DOHH2 (cell line): Measurements from ENCODE around the gene CNTN1.
A peak's percentile ranks its signal among the peaks of the same experiment; 100 is the strongest.

Experiments used
- H3F3A ChIP-seq: fragments of 200-600 bp; sonication (generic), shearing (Covaris generic); 2 replicates; pipeline ENCODE4 v1.6.0; 2016; ENCODE audit warnings: antibody characterized with exemption, mild to moderate bottlenecking; ENCODE audit not compliant: control insufficient read depth, insufficient read depth
- H3K27ac ChIP-seq: fragments of 200-600 bp; sonication (generic); 2 replicates; pipeline ENCODE4 v1.5.1; 2014; ENCODE audit warnings: low read depth, mild to moderate bottlenecking, low read length, moderate library complexity
- H3K27me3 ChIP-seq: fragments of 200-600 bp; sonication (generic); 2 replicates; pipeline ENCODE4 v1.6.1; 2014; ENCODE audit warnings: mild to moderate bottlenecking, low read length, mixed read lengths; ENCODE audit not compliant: control insufficient read depth
- H3K36me3 ChIP-seq: fragments of 200-600 bp; sonication (generic); 2 replicates; pipeline ENCODE4 v1.6.1; 2014; ENCODE audit warnings: mild to moderate bottlenecking, low read length, moderate library complexity, mixed read lengths; ENCODE audit not compliant: control insufficient read depth
- H3K4me1 ChIP-seq: fragments of 200-600 bp; sonication (generic); 2 replicates; pipeline ENCODE4 v1.6.1; 2014; ENCODE audit warnings: mild to moderate bottlenecking, low read length, mixed read lengths; ENCODE audit not compliant: control insufficient read depth
- H3K4me2 ChIP-seq: fragments of 200-600 bp; sonication (generic); 2 replicates; pipeline ENCODE4 v1.6.0; 2014; ENCODE audit warnings: mild to moderate bottlenecking, low read length, moderate library complexity
- H3K4me3 ChIP-seq: fragments of 200-600 bp; sonication (generic); 2 replicates; pipeline ENCODE4 v1.5.1; 2014; ENCODE audit warnings: mild to moderate bottlenecking, low read length, mixed read lengths
- H3K79me2 ChIP-seq: fragments of 200-600 bp; sonication (generic); 2 replicates; pipeline ENCODE4 v1.6.1; 2014; ENCODE audit warnings: mild to moderate bottlenecking, low read length, mixed read lengths; ENCODE audit not compliant: control insufficient read depth
- H3K9me2 ChIP-seq: fragments of 200-600 bp; sonication (generic); replicated peaks from 2 replicates; pipeline ENCODE4 v1.6.1; 2014; ENCODE audit warnings: mild to moderate bottlenecking, low read length, mixed read lengths; ENCODE audit not compliant: control insufficient read depth
- H3K9me3 ChIP-seq: fragments of 200-600 bp; sonication (generic); 2 replicates; pipeline ENCODE4 v1.6.1; 2014; ENCODE audit warnings: antibody characterized with exemption, low read length, mixed read lengths; ENCODE audit not compliant: control insufficient read depth, insufficient read depth
- H4K20me1 ChIP-seq: fragments of 200-600 bp; sonication (generic); 2 replicates; pipeline ENCODE4 v1.6.0; 2014; ENCODE audit warnings: low read depth, mild to moderate bottlenecking, antibody characterized with exemption, low read length, moderate library complexity; ENCODE audit not compliant: control insufficient read depth, insufficient read depth
- EZH2phosphoT487 ChIP-seq: fragments of 200-600 bp; sonication (generic); IDR thresholded peaks from 2 replicates; pipeline ENCODE4 v1.6.1; 2017; ENCODE audit warnings: borderline replicate concordance, mild to moderate bottlenecking, antibody characterized with exemption, low read length, moderate library complexity, mixed read lengths
- TF ChIP-seq, protein P1 (sequence below): fragments of 200-600 bp; sonication (generic); IDR thresholded peaks from one replicate; pipeline ENCODE4 v1.5.1; 2014; ENCODE audit warnings: antibody characterized with exemption, mild to moderate bottlenecking, low read depth, low read length; ENCODE audit not compliant: poor library complexity, severe bottlenecking

CNTN1 gene

GRCh38 chr12:40921563-40922163 is 229.4 kb downstream of the CNTN1 start:
- H3F3A ChIP-seq, result no peaks in the 10 kb centered on the region
- no peaks in the 10 kb centered on the region for H3K36me3 ChIP-seq
- H3K4me3 ChIP-seq, result no peak overlapping the region
- H4K20me1 ChIP-seq, result no peaks in the 10 kb centered on the region
- H3K27me3 ChIP-seq, result no peaks in the 10 kb centered on the region
- no peaks in the 10 kb centered on the region for H3K4me1 ChIP-seq
- TF ChIP-seq, protein P1, sequence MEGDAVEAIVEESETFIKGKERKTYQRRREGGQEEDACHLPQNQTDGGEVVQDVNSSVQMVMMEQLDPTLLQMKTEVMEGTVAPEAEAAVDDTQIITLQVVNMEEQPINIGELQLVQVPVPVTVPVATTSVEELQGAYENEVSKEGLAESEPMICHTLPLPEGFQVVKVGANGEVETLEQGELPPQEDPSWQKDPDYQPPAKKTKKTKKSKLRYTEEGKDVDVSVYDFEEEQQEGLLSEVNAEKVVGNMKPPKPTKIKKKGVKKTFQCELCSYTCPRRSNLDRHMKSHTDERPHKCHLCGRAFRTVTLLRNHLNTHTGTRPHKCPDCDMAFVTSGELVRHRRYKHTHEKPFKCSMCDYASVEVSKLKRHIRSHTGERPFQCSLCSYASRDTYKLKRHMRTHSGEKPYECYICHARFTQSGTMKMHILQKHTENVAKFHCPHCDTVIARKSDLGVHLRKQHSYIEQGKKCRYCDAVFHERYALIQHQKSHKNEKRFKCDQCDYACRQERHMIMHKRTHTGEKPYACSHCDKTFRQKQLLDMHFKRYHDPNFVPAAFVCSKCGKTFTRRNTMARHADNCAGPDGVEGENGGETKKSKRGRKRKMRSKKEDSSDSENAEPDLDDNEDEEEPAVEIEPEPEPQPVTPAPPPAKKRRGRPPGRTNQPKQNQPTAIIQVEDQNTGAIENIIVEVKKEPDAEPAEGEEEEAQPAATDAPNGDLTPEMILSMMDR, result peak; percentile 59
- no peak for TF ChIP-seq EZH2phosphoT487
- H3K4me2 ChIP-seq, result no peak overlapping the region
- no peaks in the 10 kb centered on the region for H3K79me2 ChIP-seq
- H3K27ac ChIP-seq, result no peak overlapping the region
- H3K9me2 ChIP-seq, result no peaks in the 10 kb centered on the region
- H3K9me3 ChIP-seq, result no peaks in the 10 kb centered on the region

GRCh38 chr12:40937891-40938290 is 245.7 kb downstream of the CNTN1 start:
- no peak overlapping the region for H3K4me3 ChIP-seq
- no peaks in the 10 kb centered on the region for H4K20me1 ChIP-seq
- no peak overlapping the region for H3K4me2 ChIP-seq
- no peaks in the 10 kb centered on the region for H3K9me3 ChIP-seq
- H3K27me3 ChIP-seq, result no peaks in the 10 kb centered on the region
- no peaks in the 10 kb centered on the region for H3K9me2 ChIP-seq
- H3K36me3 ChIP-seq, result no peaks in the 10 kb centered on the region
- TF ChIP-seq, protein P1, result no peak
- TF ChIP-seq EZH2phosphoT487, result no peak
- H3K79me2 ChIP-seq, result no peaks in the 10 kb centered on the region
- H3F3A ChIP-seq, result no peaks in the 10 kb centered on the region
- H3K4me1 ChIP-seq, result no peaks in the 10 kb centered on the region
- H3K27ac ChIP-seq, result no peak overlapping the region

GRCh38 chr12:40942326-40942725 is 250.1 kb downstream of the CNTN1 start:
- no peak overlapping the region for H3K4me3 ChIP-seq
- no peaks in the 10 kb centered on the region for H3K9me3 ChIP-seq
- no peak overlapping the region for H3K27ac ChIP-seq
- H3K27me3 ChIP-seq, result no peaks in the 10 kb centered on the region
- no peaks in the 10 kb centered on the region for H3K9me2 ChIP-seq
- no peaks in the 10 kb centered on the region for H3K36me3 ChIP-seq
- no peak overlapping the region for H3K4me2 ChIP-seq
- no peaks in the 10 kb centered on the region for H3K4me1 ChIP-seq
- TF ChIP-seq EZH2phosphoT487, result no peak
- TF ChIP-seq, protein P1, result no peak
- H3K79me2 ChIP-seq, result no peaks in the 10 kb centered on the region
- H4K20me1 ChIP-seq, result no peaks in the 10 kb centered on the region
- H3F3A ChIP-seq, result no peaks in the 10 kb centered on the region

DNA sequence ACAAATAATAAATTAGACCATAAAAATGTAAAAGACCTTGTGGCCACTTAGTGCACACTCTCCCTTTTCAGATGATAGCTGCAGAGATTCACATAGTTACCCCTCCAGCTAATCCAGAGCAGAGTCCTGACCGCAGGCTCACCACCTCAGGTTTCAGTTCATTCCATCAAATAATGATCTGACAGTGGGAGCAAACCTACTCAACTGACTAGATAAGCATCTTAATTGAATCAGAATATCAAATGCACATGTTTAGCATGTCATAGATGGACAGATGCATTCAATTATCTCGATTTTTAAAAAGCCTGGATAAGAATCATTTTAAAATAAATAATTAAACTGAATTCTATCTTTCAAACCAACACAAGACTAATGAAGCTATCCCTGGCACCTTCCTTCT is 253.5 kb downstream of the CNTN1 start:
- no peak overlapping the region for H3K4me2 ChIP-seq
- no peaks in the 10 kb centered on the region for H3K79me2 ChIP-seq
- no peak overlapping the region for H3K27ac ChIP-seq
- H3F3A ChIP-seq, result no peaks in the 10 kb centered on the region
- H3K9me3 ChIP-seq, result no peaks in the 10 kb centered on the region
- no peaks in the 10 kb centered on the region for H3K4me1 ChIP-seq
- H3K36me3 ChIP-seq, result no peaks in the 10 kb centered on the region
- no peaks in the 10 kb centered on the region for H3K27me3 ChIP-seq
- TF ChIP-seq, protein P1, result no peak
- no peak for TF ChIP-seq EZH2phosphoT487
- H3K9me2 ChIP-seq, result no peaks in the 10 kb centered on the region
- H4K20me1 ChIP-seq, result no peaks in the 10 kb centered on the region
- H3K4me3 ChIP-seq, result no peak overlapping the region
